ENCODE results near the gene MX2. TPM values are rescaled to one million over a fixed set of nuclear protein-coding genes. Genes with fewer than 3 reads are reported as not detected.

Gene MX2
- total and polyA plus RNA-seq, 10 of the 15 experiments (the other 5 are each of a cell fraction or from before 2014, with no cell fraction given) = 10.5 to 167 (median 46.1) TPM

- TF ChIP-seq BCLAF1 (IDR thresholded peaks at IDR 0.05) (no peak), TCF3 (IDR thresholded peaks at IDR 0.05; ENCODE audit: borderline replicate concordance, insufficient read depth, low read depth, low read length) (peak; percentile 75; the same call in 1 of the 2 replicates), POLR2A (IDR thresholded peaks at IDR 0.05; ENCODE audit: low read depth, low read length) (peak; percentile 67), SP1 (IDR thresholded peaks at IDR 0.05; ENCODE audit: low read depth, low read length) (peak; percentile 14), CREM (IDR thresholded peaks at IDR 0.05; ENCODE audit: low read depth) (0 out of 2 replicates have a peak, but pooled peaks have one; percentile 41), GATAD2B (conservative IDR thresholded peaks at IDR 0.05; ENCODE audit: low read depth) (0 out of 2 replicates have a peak, but pooled peaks have one; percentile 25), NR2F1 (conservative IDR thresholded peaks at IDR 0.05) (peak; percentile 67), EP300 (IDR thresholded peaks at IDR 0.05; ENCODE audit: borderline replicate concordance in 1 of 2, control insufficient read depth in 1 of 2, low read depth in 2 of 2, low read length in 2 of 2) (peak in 1 of 2 experiments; percentile 29; a peak in 1 of 4 replicates), CEBPB (IDR thresholded peaks at IDR 0.05; ENCODE audit: borderline replicate concordance in 1 of 2, low read depth in 2 of 2, low read length in 2 of 2) (no peak), PAX5 (IDR thresholded peaks at IDR 0.05; ENCODE audit: borderline replicate concordance, low read depth, low read length) (peak; percentile 98), PML (IDR thresholded peaks at IDR 0.05; ENCODE audit: low read length) (0 out of 2 replicates have a peak, but pooled peaks have one; percentile 27), NFIC (IDR thresholded peaks at IDR 0.05; ENCODE audit: low read depth, low read length) (0 out of 2 replicates have a peak, but pooled peaks have one; percentile 22), CBX5 (IDR thresholded peaks at IDR 0.05; ENCODE audit: low read depth) (0 out of 2 replicates have a peak, but pooled peaks have one; percentile 19), SUPT20H (IDR thresholded peaks at IDR 0.05; ENCODE audit: borderline replicate concordance, control insufficient read depth, low read depth, low read length) (no peak), IRF3 (IDR thresholded peaks at IDR 0.05) (no peak), ZBED1 (IDR thresholded peaks at IDR 0.05; ENCODE audit: borderline replicate concordance) (no peak), ETV6 (conservative IDR thresholded peaks at IDR 0.05 in 1 of 2, IDR thresholded peaks at IDR 0.05 in 1 of 2; ENCODE audit: borderline replicate concordance in 1 of 2, low read depth in 1 of 2) (peak in 1 of 2 experiments; percentile 24; a peak in 1 of 4 replicates), RUNX3 (IDR thresholded peaks at IDR 0.05; ENCODE audit: low read length) (peak; percentile 78)
These were observed 70.1 kb downstream of the MX2 start (continued) for GRCh38 chr21:41431788-41432548.

All from GM12878 (cell line).